HG02852 (cell line): Measurements from ENCODE around the gene YEATS2.

Experiments
- ATAC-seq: cut with Tn5 transposase; IDR thresholded peaks from one replicate; pipeline ENCODE4 v1.9.1; 2021; ENCODE audit warnings: mild to moderate bottlenecking, moderate library complexity; ENCODE audit not compliant: unreplicated experiment

The YEATS2 gene

GRCh38 chr3:183810643-183811594 is 113.3 kb downstream of the YEATS2 start:
- no peak for ATAC-seq

- ATAC-seq = no peak
These were observed 114.0 kb downstream of the YEATS2 start for GRCh38 chr3:183811638-183812037.

- no peak for ATAC-seq
These were observed 115.3 kb downstream of the YEATS2 start for GRCh38 chr3:183812761-183813445.

DNA sequence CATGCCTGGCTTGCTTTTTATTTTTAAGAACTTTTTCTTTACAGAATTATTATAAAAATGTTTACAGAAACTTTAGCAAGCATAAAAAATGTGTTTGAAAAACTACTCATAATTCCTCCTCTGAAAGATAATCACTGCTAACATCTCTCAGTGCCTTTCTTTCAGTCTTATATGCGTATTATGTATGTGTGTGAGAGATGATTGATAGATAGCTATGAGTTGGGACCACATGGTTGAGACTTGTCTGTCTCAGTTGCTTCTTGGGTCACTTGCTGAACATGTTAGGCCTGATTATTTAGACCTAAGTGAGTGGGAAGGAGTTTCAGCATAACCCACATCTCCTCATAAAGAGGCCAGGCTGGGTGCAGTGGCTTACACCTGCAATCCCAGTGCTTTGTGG is 116.6 kb downstream of the YEATS2 start:
- ATAC-seq = no peak

DNA sequence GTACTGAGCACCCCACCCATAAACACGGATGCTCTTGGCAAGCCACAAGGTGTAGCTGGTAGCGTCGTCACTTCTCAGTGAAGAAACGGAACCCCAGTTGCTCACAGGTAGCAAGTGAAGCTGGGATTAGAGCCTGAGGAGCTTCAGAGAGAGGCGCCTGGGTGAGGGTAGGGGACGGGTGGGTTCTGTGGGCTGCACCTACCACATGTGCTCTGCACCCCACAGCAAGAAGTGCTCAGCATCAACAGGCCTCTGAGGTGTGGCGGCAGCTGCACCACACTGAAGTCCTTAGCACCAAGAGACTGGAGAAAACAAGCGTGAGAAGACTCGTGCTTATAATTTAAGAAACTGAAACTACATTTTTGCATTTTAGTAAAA is 118.0 kb downstream of the YEATS2 start:
- no peak for ATAC-seq

- ATAC-seq = no peak
These were observed 118.4 kb downstream of the YEATS2 start for GRCh38 chr3:183815951-183816475.

- no peak for ATAC-seq
These were observed 119.3 kb downstream of the YEATS2 start for GRCh38 chr3:183816681-183817510.

DNA sequence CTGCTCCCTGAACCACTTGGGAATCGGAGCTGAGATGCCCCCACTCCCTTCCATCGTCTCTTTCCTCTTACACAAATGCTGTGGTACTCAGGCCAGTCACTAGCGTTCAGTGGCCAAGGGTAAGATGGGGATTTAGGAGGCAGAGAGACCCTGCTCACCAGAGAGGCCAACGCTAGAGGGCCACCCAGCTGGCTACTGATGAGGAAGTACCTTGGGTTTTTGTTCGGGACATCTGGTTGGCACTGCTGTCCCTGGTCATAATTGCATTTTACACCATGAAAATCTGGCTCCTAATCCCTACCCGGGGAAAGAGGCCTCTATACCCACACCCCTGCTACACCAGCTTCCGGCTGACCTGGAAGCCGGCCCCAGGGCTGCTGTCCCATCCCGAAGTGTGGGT is 120.0 kb downstream of the YEATS2 start:
- ATAC-seq = no peak

- ATAC-seq = no peak
These were observed 120.5 kb downstream of the YEATS2 start for GRCh38 chr3:183818041-183818620.

GRCh38 chr3:183818706-183819624 is 121.4 kb downstream of the YEATS2 start:
- no peak for ATAC-seq

- no peak for ATAC-seq
These were observed 122.2 kb downstream of the YEATS2 start for GRCh38 chr3:183819831-183820230.

DNA sequence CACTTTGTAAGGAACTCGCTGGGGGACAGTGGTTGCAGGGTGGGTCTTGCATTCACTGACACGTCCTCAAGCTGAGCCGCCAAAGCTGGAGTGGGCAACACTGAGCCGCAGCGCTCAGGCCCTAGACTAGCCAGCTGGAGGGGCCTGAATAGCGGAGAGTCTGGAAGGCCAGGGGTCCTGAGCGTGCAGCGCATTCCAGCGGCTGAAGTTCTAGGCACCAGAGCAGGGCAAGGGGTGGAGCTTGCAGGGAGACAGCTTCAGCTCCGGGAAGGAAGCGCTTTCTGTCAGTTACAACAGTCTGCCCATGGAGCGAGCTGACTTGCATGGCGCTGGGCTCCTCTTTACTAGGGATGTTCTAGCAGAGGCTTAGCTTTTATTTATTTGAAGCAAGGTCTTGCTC is 125.0 kb downstream of the YEATS2 start:
- no peak for ATAC-seq

- ATAC-seq = no peak
These were observed 126.4 kb downstream of the YEATS2 start for GRCh38 chr3:183823963-183824362.

- peak; percentile 40 for ATAC-seq
These were observed 127.3 kb downstream of the YEATS2 start for GRCh38 chr3:183824761-183825455.

- ATAC-seq = peak; percentile 63
These were observed 128.0 kb downstream of the YEATS2 start, which contains the start of gene MAP6D1 for GRCh38 chr3:183825456-183826161. Gene MAP6D1, minus strand, starts transcription at chr3:183825577. Its CDS starts 30 bp downstream, at chr3:183825547.

- ATAC-seq = no peak
These were observed 129.1 kb downstream of the YEATS2 start for GRCh38 chr3:183826448-183827250.

- no peak for ATAC-seq
These were observed 130.4 kb downstream of the YEATS2 start for GRCh38 chr3:183827809-183828537.
